CD4-positive, alpha-beta T cell (primary cell): ENCODE data around the gene MAP3K5. TPM values are rescaled to one million over a fixed set of nuclear protein-coding genes. Genes with fewer than 3 reads are reported as not detected.
A peak's percentile ranks its signal among the peaks of the same experiment; 100 is the strongest.

ENCODE experiments used
- ATAC-seq: fragments of 200-7000 bp; cut with Tn5 transposase; one replicate; pipeline ENCODE4 v1.10.0; 2022; ENCODE audit warnings: mild to moderate bottlenecking; ENCODE audit not compliant: poor library complexity
- CTCF ChIA-PET: fragments of 350-600 bp; sonication (Branson Sonifier 250); formaldehyde crosslinking; loops from one replicate; lab custom pipeline; 2021; ENCODE audit warnings: antibody characterized with exemption, inconsistent platforms; lab: Charles Lee
- POLR2A ChIA-PET: fragments of 350-600 bp; sonication (Branson Sonifier 250); formaldehyde crosslinking; loops from one replicate; lab custom pipeline; 2021; ENCODE audit warnings: antibody characterized with exemption, inconsistent platforms; lab: Charles Lee
- DNase-seq, 14 experiments: peaks; one replicate each; pipeline ENCODE4 v3.0.0-alpha.2; 2013 to 2020; ENCODE audit warnings: mixed read lengths in 2 of 14
- H3K27ac ChIP-seq, 2 donors: one replicate each; pipeline versions ENCODE4 v1.5.1 to v1.7.0; 2013; ENCODE audit warnings: low read length in 2 of 2, low read depth in 1 of 2, mild to moderate bottlenecking in 1 of 2
- H3K27me3 ChIP-seq, 2 experiments: 1 replicate in 1 of 2; 2 replicates in 1 of 2; pipeline versions ENCODE4 v1.6.1 to v1.7.0; 2013; ENCODE audit warnings: low read length in 2 of 2, control low read depth in 1 of 2, mild to moderate bottlenecking in 1 of 2, moderate library complexity in 1 of 2; ENCODE audit not compliant: insufficient read depth in 2 of 2, control insufficient read depth in 1 of 2
- H3K36me3 ChIP-seq: one replicate; pipeline ENCODE4 v1.6.1; 2013; ENCODE audit warnings: low read length, control low read depth; ENCODE audit not compliant: insufficient read depth
- H3K4me1 ChIP-seq: one replicate; pipeline ENCODE4 v1.6.1; 2013; ENCODE audit warnings: low read length, control low read depth; ENCODE audit not compliant: insufficient read depth
- H3K4me3 ChIP-seq: one replicate; pipeline ENCODE4 v1.5.1; 2013; ENCODE audit warnings: mild to moderate bottlenecking, low read length, moderate library complexity
- H3K9me3 ChIP-seq, 2 experiments: 1 replicate in 1 of 2; 2 replicates in 1 of 2; pipeline versions ENCODE4 v1.6.1 to v1.7.0; 2013; ENCODE audit warnings: low read length in 2 of 2, mild to moderate bottlenecking in 2 of 2, control low read depth in 1 of 2, moderate library complexity in 1 of 2; ENCODE audit not compliant: control insufficient read depth in 1 of 2, insufficient read depth in 1 of 2
- H3K27ac Mint-ChIP-seq: one replicate; pipeline ENCODE4 v1.8.0; 2020; ENCODE audit warnings: mixed read lengths
- H3K27me3 Mint-ChIP-seq: one replicate; pipeline ENCODE4 v1.8.0; 2021; ENCODE audit warnings: mixed read lengths
- H3K36me3 Mint-ChIP-seq: one replicate; pipeline ENCODE4 v1.8.0; 2021; ENCODE audit warnings: low read depth, mixed read lengths
- H3K4me1 Mint-ChIP-seq: one replicate; pipeline ENCODE4 v1.8.0; 2021; ENCODE audit warnings: low read depth, mixed read lengths
- H3K4me3 Mint-ChIP-seq: one replicate; pipeline ENCODE4 v1.8.0; 2020; ENCODE audit warnings: mild to moderate bottlenecking, mixed read lengths
- H3K9me3 Mint-ChIP-seq: one replicate; pipeline ENCODE4 v1.8.0; 2020; ENCODE audit warnings: mixed read lengths
- CTCF ChIP-seq: fragments of 200-600 bp; IDR thresholded peaks from one replicate; pipeline ENCODE4 v1.8.0; 2022; ENCODE audit warnings: antibody characterized with exemption, mild to moderate bottlenecking
- intact Hi-C, 2 experiments: fragments of 100-400 bp; cut with DNase I in 1 of 2; cut with micrococcal nuclease in 1 of 2; formaldehyde crosslinking; loops; one replicate each; pipeline versions ENCODE4 v1.15.1 to v1.9.0; 2023 to 2025; cut with DNase I, micrococcal nuclease
- total RNA-seq, 174 experiments: library from RNA in 2 of 174; stranded (reverse) in 2 of 174; gene quantifications; one replicate each; pipeline ENCODE4 v1.2.3 and lab custom pipeline; 2021 to 2026

Gene MAP3K5
- total RNA-seq, 2 experiments from 2014 or later, result 12.9 to 14.1 TPM

GRCh38 chr6:136550330-136551071 is 241.8 kb downstream of the MAP3K5 start, which contains the start of gene MAP7:
Gene MAP7, minus strand, starts transcription at chr6:136550422. Its CDS starts 14 bp downstream, at chr6:136550408.
- peak; percentile 87 for ATAC-seq
- intact Hi-C loops, result loop anchor here in 1 of 2 experiments (10.0 kb wide), 1 partner anchor 1046 kb away; no protein-coding TSS in a partner anchor
- peak within 1 kb of the TSS; percentile 48 for H3K4me3 ChIP-seq

DNA sequence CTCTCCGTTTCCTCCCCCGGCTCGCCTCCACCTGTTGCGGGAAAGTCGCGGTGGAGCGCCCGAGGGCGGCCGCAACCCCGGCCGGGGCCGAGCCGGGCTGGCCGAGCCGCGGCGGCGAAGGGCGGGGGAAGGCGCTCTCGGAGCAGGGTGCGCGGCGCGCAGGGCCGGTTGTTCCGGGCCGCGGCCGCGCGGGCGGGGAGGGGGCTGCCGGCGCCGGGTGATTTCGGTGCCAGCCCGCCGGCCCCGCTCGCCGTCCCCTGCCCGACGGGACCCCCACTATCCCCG is 242.3 kb downstream of the MAP3K5 start:
- H3K4me1 Mint-ChIP-seq, result peaks cover 14% of the 10 kb centered on the region
- TF ChIP-seq CTCF, result no peak
- H3K4me3 Mint-ChIP-seq, result no peak overlapping the region
- no peaks in the 10 kb centered on the region for H3K9me3 Mint-ChIP-seq
- Histone ChIP-seq H3K9me3 (no peaks in the 10 kb centered on the region), H3K27me3 (peaks cover 19 to 33% of the 10 kb centered on the region in 2 experiments), H3K4me3 (peak overlapping the region; percentile 48), H3K4me1 (peaks cover 13% of the 10 kb centered on the region), H3K36me3 (no peaks in the 10 kb centered on the region), H3K27ac (no peak overlapping the region)
- ChIA-PET CTCF (interaction anchor here (0.9 to 1.8 kb wide), 2 partner anchors 13 to 17 kb away, joined by 3 to 6 read pairs; no protein-coding TSS in a partner anchor), POLR2A (no interaction called here)
- intact Hi-C loops, result loop anchor here in 1 of 2 experiments (10.0 kb wide), 1 partner anchor 1045 kb away; no protein-coding TSS in a partner anchor
- H3K36me3 Mint-ChIP-seq, result no peaks in the 10 kb centered on the region
- ATAC-seq, result peak; percentile 45
- no peak overlapping the region for H3K27ac Mint-ChIP-seq
- DNase-seq, result no peak
- peaks cover 50% of the 10 kb centered on the region for H3K27me3 Mint-ChIP-seq

More at GRCh38 chr6:136550330-136551071, 241.8 kb downstream of the MAP3K5 start, which contains the start of gene MAP7:
- H3K4me3 Mint-ChIP-seq, result peak within 1 kb of the TSS; percentile 84
- Histone ChIP-seq H3K9me3 (no peaks in the 10 kb centered on the region), H3K27ac (no peak within 1 kb of the TSS), H3K4me1 (peaks cover 13% of the 10 kb centered on the region), H3K36me3 (no peaks in the 10 kb centered on the region), H3K27me3 (peaks cover 19 to 31% of the 10 kb centered on the region in 2 experiments)
- peaks cover 3% of the 10 kb centered on the region for H3K36me3 Mint-ChIP-seq
- peak; percentile 91 for TF ChIP-seq CTCF
- POLR2A ChIA-PET, result interaction anchor here (0.6 kb wide), 1 partner anchor 300 kb away, joined by 3 read pairs; the partner anchor contains the start of gene MTFR2
- H3K27me3 Mint-ChIP-seq, result peaks cover 47% of the 10 kb centered on the region
- CTCF ChIA-PET, result interaction anchor here (0.9 to 1.8 kb wide), 2 partner anchors 13 to 16 kb away, joined by 3 to 6 read pairs; no protein-coding TSS in a partner anchor
- peaks cover 14% of the 10 kb centered on the region for H3K4me1 Mint-ChIP-seq
- H3K27ac Mint-ChIP-seq, result no peak within 1 kb of the TSS
- DNase-seq, result peak; percentile 36 to 89 (median 59)
- H3K9me3 Mint-ChIP-seq, result no peaks in the 10 kb centered on the region

GRCh38 chr6:136549300-136550044 is 242.8 kb downstream of the MAP3K5 start:
- no peak overlapping the region for H3K27ac Mint-ChIP-seq
- no peak for TF ChIP-seq CTCF
- H3K4me3 Mint-ChIP-seq, result peak overlapping the region; percentile 84
- no peaks in the 10 kb centered on the region for H3K36me3 Mint-ChIP-seq
- Histone ChIP-seq H3K27ac (no peak overlapping the region), H3K36me3 (no peaks in the 10 kb centered on the region), H3K4me1 (peaks cover 13% of the 10 kb centered on the region), H3K9me3 (no peaks in the 10 kb centered on the region), H3K27me3 (peaks cover 19 to 38% of the 10 kb centered on the region in 2 experiments), H3K4me3 (peak overlapping the region; percentile 48)
- H3K27me3 Mint-ChIP-seq, result peaks cover 55% of the 10 kb centered on the region
- ChIA-PET POLR2A (interaction anchor here (1.0 kb wide), 1 partner anchor 11 kb away, joined by 3 read pairs; no protein-coding TSS in a partner anchor), CTCF (interaction anchor here (1.6 to 1.8 kb wide), 2 partner anchors 17 to 243 kb away, joined by 4 to 6 read pairs; partner anchors contain the start of gene MAP3K5)
- intact Hi-C loops, result loop anchor here in 1 of 2 experiments (10.0 kb wide), 1 partner anchor 1045 kb away; no protein-coding TSS in a partner anchor
- no peak for ATAC-seq
- H3K9me3 Mint-ChIP-seq, result no peaks in the 10 kb centered on the region
- H3K4me1 Mint-ChIP-seq, result peaks cover 14% of the 10 kb centered on the region
- DNase-seq, result peak in 3 of 14 experiments; percentile 7 to 29 (median 15)
